Panc1 (cell line): ENCODE measurements around the gene ITPR2.

Source experiments
- CTCF ChIP-seq: fragments of 450-650 bp; IDR thresholded peaks from 2 replicates; pipeline ENCODE4 v1.5.1; 2017; ENCODE audit warnings: mild to moderate bottlenecking
- POLR2AphosphoS5 ChIP-seq: IDR thresholded peaks from 2 replicates; pipeline ENCODE4 v1.6.1; 2012; ENCODE audit warnings: mild to moderate bottlenecking, low read depth, low read length, moderate library complexity
- SIN3A ChIP-seq: IDR thresholded peaks from 2 replicates; pipeline ENCODE4 v1.6.1; 2012; ENCODE audit warnings: low read depth, mild to moderate bottlenecking, low read length, moderate library complexity, borderline replicate concordance; ENCODE audit not compliant: insufficient read depth

- TF ChIP-seq CTCF (no peak), POLR2AphosphoS5 (no peak), SIN3A (no peak)
These were observed 513.5 kb downstream of the ITPR2 start for GRCh38 chr12:26319511-26319910.
